Ecto neural progenitor cell (in vitro differentiated cells): ENCODE data around the gene ABCG4.
"Not testable (repeated sequence)": the region's sequence is repeated elsewhere in the genome, so short reads cannot be mapped to it uniquely, and the experiment has no call there.

Experiments used
- DNase-seq: peaks from one replicate; pipeline ENCODE4 v3.0.0-alpha.2; 2018; ENCODE audit warnings: low spot score

The ABCG4 gene

DNA sequence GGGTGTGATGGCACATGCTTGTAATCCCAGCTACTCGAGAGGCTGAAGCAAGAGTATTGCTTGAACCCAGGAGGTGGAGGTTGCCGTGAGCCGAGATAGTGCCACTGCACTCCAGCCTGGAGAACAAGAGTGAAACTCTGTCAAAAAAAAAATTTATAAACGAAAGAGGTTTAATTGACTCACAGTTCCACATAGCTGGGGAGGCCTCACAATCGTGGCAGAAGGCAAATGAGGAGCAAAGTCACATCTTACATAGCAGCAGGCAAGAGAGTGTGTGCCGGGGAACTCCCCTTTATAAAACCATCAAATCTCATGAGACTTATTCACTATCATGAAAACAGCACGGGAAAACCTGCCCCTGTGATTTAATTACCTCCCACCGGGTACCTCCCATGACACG lies 35.5 kb downstream of the ABCG4 start:
- not testable (repeated sequence) for DNase-seq

DNA sequence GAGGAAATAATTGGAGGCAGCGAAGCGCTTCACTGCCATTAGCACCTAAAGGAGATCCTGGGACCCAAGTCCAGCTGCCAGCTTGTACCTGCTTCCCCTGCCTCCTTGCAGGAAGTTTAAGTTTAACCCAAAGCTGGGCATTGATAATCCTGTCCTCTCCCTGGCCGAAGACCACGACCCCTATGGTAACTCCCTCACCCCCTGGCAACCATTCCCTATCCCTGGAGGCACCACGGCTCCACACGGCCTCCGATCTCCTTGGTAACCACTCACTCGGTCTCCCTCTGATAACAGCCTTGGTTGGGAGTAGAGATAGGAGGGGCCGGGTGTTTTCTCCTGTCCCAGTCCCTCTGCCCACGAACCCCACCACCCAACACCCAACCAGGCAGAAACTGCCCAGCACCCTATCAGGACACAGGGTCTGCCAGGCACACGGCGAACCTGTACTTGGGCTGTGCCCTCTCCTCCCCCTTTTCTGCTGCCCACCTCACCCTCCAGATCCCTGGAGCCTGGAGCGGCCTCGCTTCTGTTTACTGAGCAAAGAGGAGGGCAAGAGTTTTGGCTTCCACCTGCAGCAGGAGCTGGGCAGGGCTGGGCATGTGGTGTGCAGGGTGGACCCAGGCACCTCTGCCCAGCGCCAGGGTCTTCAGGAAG lies 37.3 kb downstream of the ABCG4 start:
- DNase-seq, result no peak

DNA sequence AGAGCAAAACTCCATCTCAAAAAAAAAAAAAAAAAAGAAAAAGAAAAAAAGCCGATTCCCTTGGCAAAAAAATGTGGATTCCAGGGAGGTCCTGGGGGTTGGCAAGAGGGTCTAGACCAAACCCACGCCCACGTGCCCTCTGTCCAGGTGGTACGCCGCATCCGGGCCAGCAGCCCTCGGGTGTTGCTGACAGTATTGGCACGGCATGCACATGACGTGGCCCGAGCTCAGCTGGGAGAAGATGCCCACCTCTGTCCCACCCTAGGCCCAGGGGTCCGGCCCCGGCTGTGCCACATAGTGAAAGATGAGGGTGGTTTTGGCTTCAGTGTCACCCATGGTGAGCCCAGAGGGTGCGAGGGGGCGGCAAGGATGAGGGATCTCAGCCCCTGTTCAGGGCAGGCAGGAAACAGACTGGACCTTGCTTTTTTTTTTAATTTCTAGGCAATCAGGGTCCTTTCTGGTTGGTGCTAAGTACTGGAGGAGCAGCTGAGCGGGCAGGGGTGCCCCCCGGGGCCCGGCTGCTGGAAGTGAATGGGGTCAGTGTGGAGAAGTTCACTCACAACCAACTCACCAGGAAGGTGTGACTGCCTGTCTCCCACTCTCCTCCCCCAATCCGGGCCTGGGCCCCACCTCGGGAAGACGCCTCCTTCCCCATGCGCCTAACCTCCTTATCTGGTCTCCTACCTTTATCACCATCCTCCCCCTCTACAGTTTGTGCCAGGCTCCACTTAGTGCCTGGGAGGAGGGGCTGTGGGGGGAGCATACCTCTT lies 38.5 kb downstream of the ABCG4 start:
- DNase-seq, result no peak

DNA sequence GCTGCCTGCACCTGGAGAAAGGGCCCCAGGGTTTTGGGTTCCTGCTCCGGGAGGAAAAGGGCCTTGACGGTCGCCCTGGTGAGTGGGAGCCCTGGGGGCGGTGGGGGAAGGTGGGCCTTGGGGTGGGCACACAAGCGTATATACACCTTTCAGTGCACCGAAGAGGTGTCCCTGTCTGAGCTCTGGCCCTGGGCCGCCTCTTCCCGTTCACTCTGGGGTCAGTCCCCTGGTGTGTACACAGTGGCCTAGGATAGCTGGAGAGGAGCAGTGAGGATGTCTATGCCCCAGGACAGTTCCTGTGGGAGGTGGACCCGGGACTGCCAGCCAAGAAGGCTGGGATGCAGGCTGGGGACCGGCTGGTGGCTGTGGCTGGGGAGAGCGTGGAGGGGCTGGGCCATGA lies 39.2 kb downstream of the ABCG4 start:
- no peak for DNase-seq

DNA sequence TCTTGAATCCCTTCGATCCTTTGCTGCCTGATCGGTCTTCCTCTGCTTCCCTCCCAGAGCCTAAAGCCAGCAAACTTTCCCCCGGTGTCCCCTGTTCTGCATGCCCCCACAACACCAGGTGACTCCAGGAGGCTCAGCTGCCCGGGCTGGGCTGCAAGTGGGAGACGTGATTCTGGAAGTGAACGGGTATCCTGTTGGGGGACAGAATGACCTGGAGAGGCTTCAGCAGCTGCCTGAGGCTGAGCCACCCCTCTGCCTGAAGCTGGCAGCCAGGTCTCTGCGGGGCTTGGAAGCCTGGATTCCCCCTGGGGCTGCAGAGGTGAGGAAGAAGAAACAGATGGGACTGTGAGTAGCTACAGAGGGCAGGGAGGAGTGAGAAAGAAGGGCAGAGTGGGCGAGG lies 40.0 kb downstream of the ABCG4 start:
- no peak for DNase-seq

DNA sequence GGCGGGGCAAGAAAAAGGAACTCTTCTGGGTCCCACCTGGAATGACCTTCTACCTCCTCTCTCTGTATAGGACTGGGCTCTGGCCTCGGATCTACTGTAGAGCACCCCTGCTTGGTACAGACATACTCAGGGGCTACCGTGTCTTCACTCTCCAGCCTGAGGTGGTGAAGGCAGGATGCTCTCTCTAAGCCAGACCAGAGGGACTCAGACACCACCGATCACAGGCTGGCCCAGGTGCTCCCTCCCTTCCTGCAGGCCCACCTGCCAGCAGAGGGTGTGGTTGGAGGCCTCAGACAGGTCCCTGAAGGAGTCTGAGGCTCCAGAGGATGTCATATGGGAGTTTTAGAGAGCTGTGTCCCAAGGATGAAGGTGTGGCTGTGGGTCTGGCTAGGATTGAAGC lies 40.5 kb downstream of the ABCG4 start:
- DNase-seq, result no peak

DNA sequence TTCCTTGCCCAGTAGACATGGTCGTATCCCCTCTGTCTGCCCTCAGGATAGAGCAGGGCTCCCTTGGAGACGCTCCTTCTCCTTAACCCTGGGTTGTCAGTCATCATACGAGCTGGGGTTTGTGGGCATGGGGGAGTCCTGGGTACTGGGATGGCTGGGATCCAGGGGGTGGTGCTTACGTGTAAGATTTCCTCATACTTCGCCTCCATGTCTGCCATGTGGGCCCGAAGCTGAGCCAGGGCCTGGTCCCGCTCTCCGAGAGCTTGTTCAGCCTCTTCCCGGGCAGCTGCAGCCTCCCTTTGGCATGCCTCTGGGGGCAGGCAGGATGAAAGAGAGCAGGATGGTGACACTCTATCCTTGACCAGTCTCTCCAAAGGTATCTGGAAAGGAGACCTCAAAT lies 41.7 kb downstream of the ABCG4 start:
- no peak for DNase-seq

DNA sequence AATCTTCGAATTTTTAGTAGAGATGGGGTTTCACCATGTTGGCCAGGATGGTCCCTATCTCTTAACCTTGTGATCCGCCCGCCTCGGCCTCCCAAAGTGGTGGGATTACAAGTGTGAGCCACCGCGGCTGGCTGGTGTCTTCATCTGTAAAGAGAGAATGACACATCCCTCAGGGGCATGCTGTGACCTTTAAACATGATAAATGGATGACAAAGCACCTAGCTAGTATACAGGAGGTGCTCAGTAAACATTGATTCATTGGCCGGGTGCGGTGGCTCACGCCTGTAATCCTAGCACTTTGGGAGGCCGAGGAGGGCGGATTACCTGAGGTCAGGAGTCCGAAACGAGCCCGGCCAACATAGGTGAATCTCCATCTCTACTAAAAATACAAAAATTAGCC lies 42.4 kb downstream of the ABCG4 start:
- not testable (repeated sequence) for DNase-seq

DNA sequence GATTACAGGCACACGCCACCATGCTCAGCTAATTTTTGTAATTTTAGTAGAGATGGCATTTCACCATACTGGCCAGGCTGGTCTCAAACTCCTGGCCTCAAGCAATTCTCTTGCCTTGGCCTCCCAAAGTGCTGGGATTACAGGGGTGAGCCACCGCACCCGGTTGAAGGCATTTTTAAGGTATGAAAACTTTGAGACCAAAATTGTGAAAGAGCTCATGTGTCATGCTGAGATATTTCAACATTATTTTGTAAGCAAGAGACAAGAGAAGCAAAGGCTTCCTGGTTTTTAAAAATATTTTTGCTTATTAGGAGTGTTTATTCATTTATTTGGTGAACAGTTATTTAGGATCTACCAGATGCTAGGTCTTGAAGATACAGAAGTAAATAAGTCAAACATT lies 43.3 kb downstream of the ABCG4 start:
- DNase-seq, result no peak

DNA sequence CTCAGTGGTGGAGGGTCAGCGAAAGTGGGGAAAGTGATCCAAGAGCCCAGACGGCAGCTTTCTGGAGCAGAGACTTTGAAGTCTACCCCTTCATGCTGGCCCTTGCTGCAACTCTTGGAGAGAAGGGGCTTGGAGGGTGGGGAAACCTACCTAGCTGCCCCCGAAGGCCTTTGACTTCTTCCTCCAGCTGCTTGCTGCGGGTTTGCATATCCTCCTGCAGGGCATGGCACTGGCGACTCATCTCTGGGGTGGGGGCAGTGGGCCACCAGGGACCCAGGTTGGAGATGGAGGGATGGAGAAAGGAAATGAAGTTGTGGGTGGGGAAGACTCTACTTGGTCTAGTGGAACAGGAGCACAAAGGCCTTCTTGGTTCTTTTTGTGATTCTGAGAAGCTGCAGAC lies 44.1 kb downstream of the ABCG4 start:
- no peak for DNase-seq

DNA sequence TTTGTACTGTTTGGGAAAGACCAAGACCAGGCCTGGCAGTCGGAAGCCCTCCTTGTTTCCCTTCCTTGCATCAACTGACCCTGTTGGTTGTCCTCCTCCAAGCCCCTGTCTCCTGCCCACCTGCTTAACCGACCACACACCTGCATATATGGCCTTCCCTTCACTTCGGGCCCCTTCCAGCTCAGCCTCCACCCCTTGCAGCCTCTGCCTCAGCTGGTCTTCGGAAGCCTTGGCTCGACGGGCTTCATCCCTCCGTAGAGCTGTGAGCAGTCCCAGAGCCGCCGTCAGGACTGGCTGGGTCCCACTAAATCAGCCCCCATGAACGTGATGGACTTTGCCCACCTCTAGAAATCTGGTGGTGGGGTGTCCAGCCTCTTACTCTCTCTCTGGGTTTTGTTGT lies 44.8 kb downstream of the ABCG4 start:
- DNase-seq, result no peak

DNA sequence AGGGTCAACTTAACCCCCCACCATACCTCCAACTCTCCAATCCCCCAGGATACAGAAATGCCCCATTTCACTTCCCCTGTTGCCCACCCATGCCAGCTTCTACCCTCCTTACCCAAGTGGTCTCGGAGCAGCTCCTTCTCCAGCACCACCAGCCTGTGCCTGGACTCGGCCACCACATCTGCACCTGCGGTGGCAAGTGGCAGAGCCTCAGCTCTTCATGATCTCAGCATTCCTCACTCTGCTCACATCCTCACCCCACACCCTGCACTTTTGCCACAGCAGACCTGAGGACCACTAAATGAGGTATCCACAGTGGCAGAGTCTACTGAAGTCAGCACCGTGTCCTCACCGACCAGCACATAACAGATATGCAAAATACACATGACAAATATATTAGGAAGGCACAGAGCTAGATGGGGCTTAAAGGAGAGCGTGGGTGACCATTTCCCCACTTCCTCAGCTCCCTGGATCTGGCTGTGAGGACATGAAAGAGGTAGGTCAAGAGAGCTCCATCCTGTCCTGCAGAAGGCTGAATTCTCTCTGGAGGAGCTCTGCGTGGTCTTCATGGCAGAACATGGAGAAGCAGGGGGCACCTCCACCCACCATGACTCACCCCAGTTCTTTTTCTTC lies 46.1 kb downstream of the ABCG4 start:
- no peak for DNase-seq

DNA sequence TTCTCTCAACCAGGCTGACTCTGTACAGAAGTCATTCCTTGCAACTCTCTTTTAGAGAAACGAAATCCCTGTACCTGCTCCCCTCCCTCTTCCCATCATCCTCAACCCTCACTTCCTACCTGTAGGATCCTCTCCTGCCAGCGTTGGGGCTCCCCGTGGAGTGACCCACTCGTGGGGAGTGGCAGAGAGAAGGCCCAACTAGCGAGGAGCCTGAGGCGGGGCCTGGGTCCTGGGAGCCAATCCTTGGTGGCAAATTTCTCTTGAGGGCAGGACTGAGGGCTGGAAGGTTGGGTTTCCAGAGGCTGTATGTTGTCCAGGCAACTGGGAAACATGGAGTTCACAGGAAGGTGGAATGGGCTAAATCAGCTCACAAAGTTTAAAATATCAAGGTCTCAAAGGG lies 46.8 kb downstream of the ABCG4 start:
- DNase-seq, result peak; percentile 62

DNA sequence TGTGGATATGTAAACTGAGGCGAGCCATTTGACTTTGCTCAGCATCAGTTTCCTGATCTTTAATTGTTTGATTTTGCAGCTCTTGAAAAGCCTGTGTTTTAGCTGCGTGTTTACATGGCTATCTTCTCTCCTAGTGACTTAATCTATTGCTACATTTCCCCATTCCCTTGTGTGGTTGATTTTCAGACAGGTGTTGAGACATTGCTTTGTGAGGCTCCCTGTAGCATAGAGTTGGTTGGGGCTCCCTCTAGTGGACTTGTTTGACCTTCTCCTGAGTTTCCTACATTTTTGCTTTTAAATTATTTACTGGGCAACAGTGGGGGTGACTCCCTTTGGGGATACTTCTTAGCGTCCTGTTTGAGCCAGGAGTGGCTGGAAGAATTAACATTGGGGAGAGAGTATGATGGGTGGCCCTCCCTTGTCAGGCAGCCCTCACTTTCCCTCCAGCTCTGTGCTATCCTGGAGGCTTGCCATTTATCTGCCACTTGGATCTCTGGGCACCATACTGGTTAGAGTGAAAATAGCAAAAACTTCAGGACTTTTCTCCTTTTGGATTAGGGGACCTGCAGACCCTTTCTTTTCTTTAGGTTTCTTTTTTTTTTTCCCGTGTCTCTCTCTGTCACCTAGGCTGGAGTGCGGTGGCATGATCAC lies 48.1 kb downstream of the ABCG4 start:
- peak; percentile 67 for DNase-seq

DNA sequence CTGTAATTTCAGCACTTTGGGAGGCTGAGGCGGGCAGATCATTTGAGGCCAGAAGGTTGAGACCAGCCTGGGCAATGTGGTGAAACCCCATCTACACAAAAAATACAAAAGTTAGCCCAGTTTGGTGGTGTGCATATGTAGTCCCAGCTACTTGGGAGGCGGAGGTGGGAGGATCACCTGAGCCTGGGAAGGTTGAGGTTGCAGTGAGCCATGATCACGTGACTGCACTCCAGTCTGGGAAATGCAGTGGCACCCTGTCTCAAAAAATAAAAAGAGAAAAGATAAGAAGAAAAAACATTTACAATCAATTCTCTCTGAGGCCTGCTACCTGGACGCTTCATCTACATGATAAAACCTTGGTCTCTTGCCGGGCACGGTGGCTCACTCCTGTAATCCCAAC lies 50.1 kb downstream of the ABCG4 start:
- DNase-seq, result no peak

DNA sequence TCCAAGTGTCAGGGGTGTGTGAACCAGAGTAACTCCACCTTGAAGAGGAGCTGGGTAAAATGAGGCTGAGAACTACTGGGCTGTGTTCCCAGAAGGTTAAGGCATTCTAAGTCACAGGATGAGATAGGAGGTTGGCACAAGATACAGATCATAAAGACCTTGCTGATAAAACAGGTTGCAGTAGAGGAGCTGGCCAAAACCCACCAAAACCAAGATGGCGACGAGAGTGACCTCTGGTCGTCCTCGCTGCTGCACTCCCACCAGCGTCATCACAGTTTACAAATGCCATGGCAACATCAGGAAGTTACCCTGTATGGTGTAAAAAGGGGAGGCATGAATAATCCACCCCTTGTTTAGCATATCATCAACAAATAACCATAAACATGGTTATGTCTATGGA lies 52.4 kb downstream of the ABCG4 start:
- not testable (repeated sequence) for DNase-seq

DNA sequence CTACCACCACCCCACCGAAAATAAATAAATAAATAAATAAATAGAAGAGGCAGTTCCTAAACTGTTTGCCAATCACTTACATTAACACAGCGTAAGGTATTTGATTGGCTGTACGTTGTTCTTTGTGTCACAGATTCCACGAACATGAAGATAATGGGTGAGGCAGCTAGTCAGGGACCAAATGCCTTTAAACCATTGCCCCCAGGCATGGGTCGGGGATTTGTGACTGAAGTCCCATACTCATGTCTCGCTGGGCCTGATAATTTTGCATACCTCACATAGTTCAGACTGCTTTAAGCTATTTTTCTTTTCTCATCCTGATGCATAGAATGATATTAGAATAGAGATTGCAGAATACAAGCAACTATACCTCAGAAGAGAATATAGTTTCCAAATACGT lies 53.7 kb downstream of the ABCG4 start:
- no peak for DNase-seq

DNA sequence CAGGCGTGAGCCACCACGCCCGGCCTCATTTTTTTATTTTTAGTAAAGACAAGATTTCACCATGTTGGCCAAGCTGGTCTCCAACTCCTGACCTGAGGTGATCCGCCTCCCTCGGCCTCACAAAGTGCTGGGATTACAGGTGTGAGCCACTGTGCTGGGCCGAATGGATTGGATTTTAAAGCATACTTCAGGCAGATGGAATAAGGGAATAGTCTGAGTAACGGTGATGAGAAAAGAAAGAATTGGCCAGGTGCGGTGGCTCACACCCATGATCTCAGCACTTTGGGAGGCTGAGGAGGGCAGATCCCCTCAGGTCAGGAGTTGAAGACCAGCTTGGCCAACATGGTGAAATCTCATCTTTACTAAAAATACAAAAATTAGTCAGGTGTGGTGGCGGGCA lies 55.2 kb downstream of the ABCG4 start:
- DNase-seq, result no peak

DNA sequence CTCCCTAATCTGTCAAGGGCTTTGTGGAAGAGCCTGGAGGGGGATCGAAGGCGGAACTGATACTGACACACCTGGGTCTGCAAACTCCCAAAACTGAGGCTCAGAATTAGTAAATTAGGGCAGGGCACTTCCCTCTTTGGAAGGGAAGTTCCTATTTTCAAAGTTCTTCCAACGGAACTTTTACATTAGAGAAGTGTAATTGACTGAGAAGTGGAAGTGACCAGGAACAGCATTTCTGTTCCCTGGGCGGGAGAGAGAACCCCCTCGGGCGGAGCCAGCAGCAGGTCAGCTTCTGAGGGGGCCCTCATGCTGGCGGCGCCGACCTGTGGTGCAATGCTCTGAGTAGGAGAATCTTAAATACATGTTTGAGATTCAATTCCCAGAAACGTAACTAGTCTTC lies 56.2 kb downstream of the ABCG4 start:
- no peak for DNase-seq

DNA sequence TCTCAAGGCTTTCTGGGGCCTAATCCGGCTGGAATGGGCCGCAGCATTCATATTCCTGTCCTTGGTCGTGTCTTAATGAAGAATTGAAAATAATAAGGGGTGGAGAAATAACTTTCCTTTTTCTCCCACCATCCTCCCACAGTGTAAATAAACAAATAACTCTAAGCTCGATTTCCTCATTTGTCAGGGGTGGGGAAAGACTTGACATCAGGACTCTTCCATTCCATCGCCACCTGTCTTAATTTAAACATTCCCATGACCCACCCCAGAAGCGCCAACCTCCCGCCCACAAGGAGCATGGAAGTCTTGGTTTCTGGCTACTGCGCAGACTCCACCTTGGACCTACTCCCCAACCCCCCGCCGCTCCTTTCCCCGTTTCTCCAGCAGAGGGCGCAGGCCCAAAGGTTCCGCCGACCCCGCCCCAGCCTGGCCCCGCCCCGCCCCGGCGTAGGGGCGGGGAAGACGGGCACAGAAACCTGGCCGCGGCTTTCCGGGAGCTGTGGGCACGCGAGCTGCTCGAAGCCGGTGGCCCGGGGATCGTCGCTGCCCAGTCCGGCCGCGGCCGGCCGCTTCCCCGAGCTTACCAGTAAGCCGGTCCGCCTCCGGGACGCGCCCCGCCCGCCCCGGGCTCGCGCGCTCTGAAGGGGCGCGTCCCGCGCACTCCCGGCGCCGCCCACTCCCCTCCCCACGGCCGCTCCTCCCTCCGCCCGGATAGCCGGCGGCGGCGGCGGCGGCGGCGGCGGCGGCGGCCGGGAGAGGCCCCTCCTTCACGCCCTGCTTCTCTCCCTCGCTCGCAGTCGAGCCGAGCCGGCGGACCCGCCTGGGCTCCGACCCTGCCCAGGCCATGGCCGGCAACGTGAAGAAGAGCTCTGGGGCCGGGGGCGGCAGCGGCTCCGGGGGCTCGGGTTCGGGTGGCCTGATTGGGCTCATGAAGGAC lies 57.0 kb downstream of the ABCG4 start, which contains the start of gene CBL:
Gene CBL, plus strand, starts transcription at position 766 of the 937 bp plus-strand sequence. Its CDS starts 79 bp downstream, at position 845.
- peak; percentile 98 for DNase-seq

DNA sequence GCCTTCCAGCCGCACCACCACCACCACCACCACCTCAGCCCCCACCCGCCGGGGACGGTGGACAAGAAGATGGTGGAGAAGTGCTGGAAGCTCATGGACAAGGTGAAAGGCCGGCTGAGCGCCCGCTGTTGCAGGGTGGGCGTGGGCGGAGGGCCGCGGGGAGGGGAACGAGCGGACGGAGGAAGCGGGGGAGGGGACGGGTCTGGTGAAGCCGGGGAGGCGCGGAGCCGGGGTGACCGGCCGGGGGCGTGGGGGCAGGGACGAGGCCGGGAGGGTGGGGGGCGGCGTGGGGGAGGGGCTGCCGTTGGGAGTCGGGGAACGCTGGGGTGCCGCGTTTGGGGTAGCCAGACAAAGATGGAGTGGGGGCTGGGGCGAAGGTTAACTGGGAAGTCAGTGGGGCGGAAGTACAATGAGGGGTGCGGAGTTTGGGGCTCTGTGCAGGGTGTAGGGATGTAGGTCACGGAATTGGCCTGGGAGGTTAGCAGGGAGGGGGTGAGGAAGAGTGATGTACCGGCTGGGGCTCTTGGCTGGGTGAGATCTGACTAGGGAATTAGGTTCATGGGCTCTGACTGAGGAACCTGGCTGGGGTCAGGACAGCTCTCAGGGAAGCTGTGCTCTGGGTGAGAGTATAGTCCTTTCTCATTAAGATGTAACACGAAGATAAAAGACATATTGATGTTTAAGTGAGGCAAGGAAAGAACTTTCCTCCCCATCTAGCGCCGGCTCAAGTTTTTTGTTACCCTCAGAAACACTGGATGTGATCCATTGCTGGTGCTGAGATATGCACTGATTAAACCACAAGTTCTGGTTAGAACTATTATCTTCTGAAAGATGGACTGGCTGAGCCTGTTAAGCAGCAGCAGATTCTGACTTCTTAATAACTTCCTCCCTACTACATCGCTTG lies 57.9 kb downstream of the ABCG4 start:
- no peak for DNase-seq
